Breast epithelium (tissue), 3 donors: ENCODE data around the gene CRYBA1.

Experiments used
- CTCF ChIP-seq, 3 donors: fragments of 450-650 bp; IDR thresholded peaks; one replicate each; pipeline ENCODE4 v1.5.1; 2016 to 2017; ENCODE audit warnings: antibody characterized with exemption in 3 of 3, mild to moderate bottlenecking in 3 of 3, moderate library complexity in 3 of 3
- POLR2AphosphoS5 ChIP-seq, 3 donors: sonication (generic); formaldehyde crosslinking; IDR thresholded peaks; one replicate each; pipeline ENCODE4 v1.6.1; 2017; ENCODE audit warnings: antibody characterized with exemption in 3 of 3

- TF ChIP-seq POLR2AphosphoS5 (IDR thresholded peaks at IDR 0.05) (no peak), CTCF (IDR thresholded peaks at IDR 0.05) (no peak)
These were observed 11.1 kb downstream of the CRYBA1 start for GRCh38 chr17:29257756-29258155.
